ENCODE measurements around the gene ATP11A. TPM values are rescaled to one million over a fixed set of nuclear protein-coding genes. Genes with fewer than 3 reads are reported as not detected.

ATP11A gene
- total and polyA plus RNA-seq, 2 donors (not counting 3 experiments of a cell fraction or from before 2014, with no cell fraction given): 16.5 to 88.1 TPM

GRCh38 chr13:112910616-112911280 is 220.9 kb downstream of the ATP11A start:
- Histone ChIP-seq H4K20me1 (replicated peaks; ENCODE audit: control insufficient read depth, extremely low read depth, insufficient read depth, low read length) (no peaks in the 10 kb centered on the region), H3K27ac (ENCODE audit: insufficient read depth, low read depth, low read length) (no peak overlapping the region), H3K9me3 (replicated peaks; ENCODE audit: control insufficient read depth, insufficient read depth, low read length) (no peaks in the 10 kb centered on the region), H3K4me2 (ENCODE audit: insufficient read depth, low read length) (no peak overlapping the region), H3K9ac (replicated peaks; ENCODE audit: extremely low read depth, insufficient read depth, low read length) (no peak overlapping the region), H3K79me2 (ENCODE audit: control insufficient read depth, insufficient read depth, low read length) (no peaks in the 10 kb centered on the region), H3K4me1 (ENCODE audit: control insufficient read depth, extremely low read depth, insufficient read depth, low read length) (no peaks in the 10 kb centered on the region), H3K27me3 (ENCODE audit: control insufficient read depth in 2 of 2, insufficient read depth in 2 of 2, low read length in 2 of 2) (no peaks in the 10 kb centered on the region), H3K36me3 (ENCODE audit: control insufficient read depth in 2 of 2, extremely low read depth in 1 of 2, insufficient read depth in 2 of 2, low read length in 2 of 2) (no peaks in the 10 kb centered on the region), H3K9me1 (replicated peaks; ENCODE audit: control insufficient read depth, extremely low read depth, insufficient read depth, low read length) (no peaks in the 10 kb centered on the region), H2AFZ (ENCODE audit: low read depth, low read length) (no peak overlapping the region), H3K4me3 (replicated peaks in 1 of 3; ENCODE audit: insufficient read depth in 1 of 3, low read depth in 1 of 3, low read length in 3 of 3) (no peak overlapping the region)
- ChIA-PET CTCF (interaction anchor here (0.8 kb wide), 1 partner anchor 119 kb away, joined by 3 read pairs; no protein-coding TSS in a partner anchor), POLR2A (no interaction called here)
- FAIRE-seq (no peak), DNase-seq (ENCODE audit: low read depth, low spot score) (no peak)
- TF ChIP-seq GATA2 (IDR thresholded peaks at IDR 0.05; ENCODE audit: insufficient read depth, insufficient read length, low read depth, low read length) (no peak), FOS (IDR thresholded peaks at IDR 0.05; ENCODE audit: borderline replicate concordance, insufficient read depth, low read length) (no peak), CTCF (IDR thresholded peaks at IDR 0.05; ENCODE audit: extremely low read depth in 1 of 2, insufficient read depth in 1 of 2, low read depth in 1 of 2, low read length in 2 of 2) (no peak), MAX (IDR thresholded peaks at IDR 0.05; ENCODE audit: insufficient read depth, insufficient read length) (no peak), MYC (IDR thresholded peaks at IDR 0.05; ENCODE audit: low read depth, low read length) (no peak), EZH2 (IDR thresholded peaks at IDR 0.05; ENCODE audit: borderline replicate concordance, low read depth, low read length, severe bottlenecking) (no peak), JUN (IDR thresholded peaks at IDR 0.05; ENCODE audit: borderline replicate concordance, insufficient read depth, insufficient read length, low read depth) (no peak)
- BruUV-seq (replicated peaks): no TSS peak
- dilution Hi-C loops (cut with MboI; ENCODE audit: extremely low pct_ligation_motif_present, low sequenced_read_pairs) (no loop called here), intact Hi-C loops (cut with micrococcal nuclease) (no loop called here)

All from endothelial cell of umbilical vein (primary cell).